Measurements from ENCODE around the gene CD44.

Gene CD44

DNA sequence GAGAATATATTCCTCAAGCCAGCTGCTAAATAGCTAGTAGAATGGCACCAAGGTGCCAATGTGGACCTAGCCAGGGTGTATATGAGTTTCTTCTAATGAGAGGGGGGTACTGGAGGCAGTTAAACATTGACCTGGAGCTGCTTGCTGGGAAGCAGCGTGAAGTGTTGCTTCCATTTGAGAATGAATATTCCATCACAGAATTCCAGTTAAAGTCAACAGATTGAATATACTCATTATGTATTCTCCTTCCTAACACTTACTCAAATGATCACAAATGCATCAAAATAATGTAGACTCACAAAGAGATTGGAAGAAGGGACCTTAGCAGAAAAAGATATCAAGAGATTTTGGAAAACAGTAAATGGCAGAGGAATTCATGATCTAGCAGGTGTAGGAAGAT, 102.1 kb downstream of the CD44 start:
- DNase-seq, result no peak

DNA sequence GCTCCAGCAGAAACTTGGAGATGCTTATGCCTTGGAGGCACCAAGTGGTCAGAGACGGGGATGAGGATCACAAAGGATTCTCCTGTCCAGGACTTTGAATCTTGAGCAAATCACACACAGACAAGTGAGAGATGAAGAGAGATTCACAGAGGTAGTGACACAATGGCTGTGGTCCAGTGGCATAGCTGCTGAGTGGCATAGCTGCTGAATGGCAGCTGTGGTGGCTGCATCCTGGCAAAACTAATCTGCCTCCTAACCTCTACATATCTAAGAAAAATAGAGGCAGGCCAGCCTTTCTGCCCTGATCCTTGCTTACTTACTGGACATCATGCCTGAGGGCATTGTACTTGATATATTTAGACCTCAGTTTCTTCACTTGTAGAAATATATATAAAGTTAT, 102.6 kb downstream of the CD44 start:
- no peak for DNase-seq

DNA sequence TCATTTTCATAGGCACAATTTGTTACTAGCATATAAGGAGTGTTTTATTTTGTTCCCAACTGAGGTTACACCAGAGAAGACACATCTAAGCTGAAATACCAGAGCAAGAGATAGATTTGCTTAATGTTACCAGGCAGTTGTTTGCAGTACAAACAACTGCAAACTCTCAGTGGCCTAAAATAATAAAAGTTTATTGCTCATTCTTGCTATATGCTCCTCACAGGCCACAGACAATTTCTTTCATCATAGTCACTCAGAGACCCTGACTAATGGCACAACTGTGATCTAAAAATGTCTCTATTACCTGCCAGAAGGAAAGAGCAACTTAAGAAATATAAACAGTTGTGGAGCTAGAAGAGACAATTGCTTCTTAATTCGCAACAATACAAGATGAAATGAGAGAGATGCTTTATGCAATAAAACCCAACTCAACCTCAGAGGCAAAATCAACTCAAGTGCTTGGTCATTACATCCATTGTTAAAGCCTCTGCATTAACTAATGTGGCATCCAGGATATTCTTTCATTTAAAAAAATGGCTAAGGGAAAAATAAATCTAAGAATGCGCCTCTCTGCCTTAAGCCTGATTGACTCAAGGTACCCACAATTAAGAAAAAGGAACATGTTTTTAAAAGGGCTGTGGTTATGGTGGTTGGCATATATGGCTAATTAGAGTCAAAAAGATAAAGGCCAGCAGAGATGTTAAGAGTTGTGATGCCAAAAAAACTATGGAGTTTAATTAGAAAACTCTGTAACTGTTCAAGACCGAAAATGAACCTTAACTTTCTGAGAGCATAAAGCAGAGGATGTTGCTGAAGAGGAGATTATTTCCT, 103.7 kb downstream of the CD44 start:
- DNase-seq, result no peak

DNA sequence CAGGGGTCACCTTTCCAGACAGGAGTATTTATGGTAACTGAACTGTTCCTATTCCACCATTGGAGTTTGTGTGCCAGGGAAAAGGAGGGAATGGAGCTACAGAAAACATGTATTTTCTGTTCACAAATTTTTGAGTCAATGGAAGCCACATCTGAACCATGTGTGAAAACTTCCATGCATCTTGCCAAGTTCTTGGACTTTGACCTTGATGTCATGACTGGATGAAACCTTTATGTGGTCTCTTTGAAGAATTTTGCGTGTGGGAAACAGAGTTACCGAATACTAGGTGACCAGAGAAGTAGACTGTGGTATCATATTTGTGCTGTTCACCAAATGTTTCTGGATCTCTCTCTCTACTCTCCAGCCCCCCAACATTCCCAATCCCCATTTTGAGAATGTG, 104.8 kb downstream of the CD44 start:
- DNase-seq, result no peak

DNA sequence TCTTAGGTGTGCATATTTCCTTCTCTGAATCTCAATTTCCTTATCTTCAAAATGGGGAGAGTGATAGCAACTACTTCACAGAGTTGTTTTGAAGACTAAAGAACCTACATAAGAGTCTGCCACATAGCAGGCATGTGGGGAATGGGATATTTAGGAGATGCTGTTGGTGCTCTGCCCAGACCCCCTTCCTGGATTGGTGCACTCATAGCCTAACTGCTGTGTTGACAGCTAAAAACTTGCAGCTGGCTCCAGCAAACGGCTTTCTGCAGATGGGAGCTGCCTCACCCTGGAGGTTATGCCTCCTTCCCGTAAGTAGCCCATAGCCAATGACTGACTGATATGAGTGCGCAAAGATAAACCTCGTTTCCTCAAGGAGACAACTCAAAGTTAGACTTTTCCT, 106.1 kb downstream of the CD44 start:
- DNase-seq, result no peak

DNA sequence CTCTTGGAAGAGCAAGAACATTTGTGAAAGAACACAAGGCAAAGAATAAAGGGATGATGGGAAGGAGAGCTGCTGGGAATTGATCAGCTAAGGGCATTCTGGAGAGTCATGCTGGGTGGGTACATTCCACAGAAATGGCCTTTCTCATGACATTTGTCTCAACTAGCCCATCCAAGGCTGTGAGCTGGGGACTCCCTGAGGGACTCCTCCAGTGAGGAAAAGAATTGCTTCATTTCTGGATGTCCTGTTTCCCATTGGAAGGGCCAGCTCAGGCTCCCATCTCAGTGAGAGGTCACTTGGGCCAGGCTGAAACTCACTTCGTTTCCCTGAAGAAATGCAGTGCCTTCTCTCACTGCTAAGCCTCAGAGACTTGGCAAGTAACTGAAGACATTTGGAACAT, 106.8 kb downstream of the CD44 start:
- no peak for DNase-seq

DNA sequence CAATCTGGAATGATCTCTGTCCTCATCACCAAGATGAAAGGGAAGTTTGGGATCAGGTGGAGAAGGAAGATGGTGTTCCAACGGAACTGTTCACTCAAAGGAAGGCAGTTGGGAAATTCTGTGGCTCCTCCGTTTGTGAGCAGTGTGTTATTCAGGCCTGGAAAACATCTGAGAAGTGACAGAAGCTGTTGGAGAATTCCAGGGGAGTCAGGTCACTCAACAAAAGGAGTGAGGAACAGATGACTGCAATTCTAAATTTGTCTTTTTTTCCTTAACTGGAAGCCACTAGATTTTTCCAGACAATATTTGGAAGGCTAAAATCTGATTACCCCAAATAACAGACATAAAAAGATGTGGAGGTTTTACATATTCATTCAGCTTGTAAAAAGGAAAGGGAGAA, 107.8 kb downstream of the CD44 start:
- no peak for DNase-seq

DNA sequence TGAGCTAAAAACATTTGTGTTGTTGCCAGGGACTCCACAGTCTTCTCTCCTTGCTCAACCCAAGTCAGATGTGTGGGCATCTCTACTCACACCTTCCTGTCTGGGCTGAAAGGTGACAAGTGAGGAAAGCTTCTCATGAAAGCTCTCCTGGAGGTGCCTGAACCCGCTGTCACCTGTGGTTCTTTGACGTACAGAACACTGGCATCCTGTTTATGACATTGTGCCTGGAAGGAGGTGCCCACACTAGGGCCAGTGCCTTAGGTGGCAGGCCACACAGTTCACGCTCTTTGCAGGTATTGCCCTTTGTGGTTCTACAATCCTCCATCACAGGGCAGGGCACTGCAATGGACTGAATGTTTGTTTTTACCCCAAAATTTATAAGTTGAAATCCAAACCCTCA, 108.5 kb downstream of the CD44 start:
- DNase-seq, result peak in 1 of 2 experiments; percentile 39

DNA sequence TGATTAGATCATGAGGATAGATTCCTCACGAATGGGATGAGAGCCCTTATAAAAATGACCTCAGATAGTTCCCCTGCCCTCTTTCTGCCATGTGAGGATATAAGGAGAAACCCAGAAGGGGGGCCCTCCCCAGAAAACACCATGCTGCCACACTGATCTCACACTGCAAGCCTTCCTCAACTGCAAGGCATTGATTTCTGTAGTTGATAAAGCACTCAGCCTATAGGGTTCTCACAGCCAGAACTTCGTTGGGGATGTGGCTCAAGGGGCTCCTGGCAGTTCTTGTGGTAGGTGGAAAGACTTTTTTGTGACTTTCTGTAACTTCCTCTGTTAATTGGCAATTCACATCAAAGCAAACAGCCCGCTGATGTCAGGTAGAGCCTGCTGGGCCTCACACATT, 108.9 kb downstream of the CD44 start:
- DNase-seq, result no peak

DNA sequence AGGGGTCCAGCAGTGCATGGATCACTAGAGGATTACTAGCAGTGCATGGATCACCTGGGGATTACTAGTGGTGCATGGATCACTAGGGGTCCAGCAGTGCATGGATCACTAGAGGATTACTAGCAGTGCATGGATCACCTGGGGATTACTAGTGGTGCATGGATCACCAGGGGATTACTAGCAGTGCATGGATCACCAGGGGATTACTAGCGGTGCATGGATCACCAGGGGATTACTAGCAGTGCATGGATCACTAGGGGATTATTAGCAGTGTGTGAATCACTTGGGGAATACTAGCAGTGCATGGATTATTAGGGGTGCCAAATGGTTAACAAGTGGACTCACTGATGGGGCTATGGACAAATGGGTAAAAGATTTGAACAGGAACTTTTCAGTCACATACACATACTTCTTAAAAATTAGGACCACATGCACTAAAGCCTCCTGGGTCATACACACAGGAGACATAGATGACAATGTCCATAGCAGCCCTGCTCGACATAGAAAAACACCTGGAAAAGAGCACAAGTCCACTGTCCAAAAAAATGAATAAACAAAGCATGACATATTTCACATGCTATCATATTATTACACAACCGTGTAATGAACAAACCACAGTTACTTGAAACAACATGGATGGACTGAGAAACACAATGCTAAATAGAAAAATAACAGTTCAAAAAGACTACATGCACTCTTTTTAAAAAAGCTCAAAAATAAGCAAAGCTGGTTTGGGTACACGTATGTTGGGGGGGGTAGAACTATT, 109.8 kb downstream of the CD44 start:
- DNase-seq, result no peak

DNA sequence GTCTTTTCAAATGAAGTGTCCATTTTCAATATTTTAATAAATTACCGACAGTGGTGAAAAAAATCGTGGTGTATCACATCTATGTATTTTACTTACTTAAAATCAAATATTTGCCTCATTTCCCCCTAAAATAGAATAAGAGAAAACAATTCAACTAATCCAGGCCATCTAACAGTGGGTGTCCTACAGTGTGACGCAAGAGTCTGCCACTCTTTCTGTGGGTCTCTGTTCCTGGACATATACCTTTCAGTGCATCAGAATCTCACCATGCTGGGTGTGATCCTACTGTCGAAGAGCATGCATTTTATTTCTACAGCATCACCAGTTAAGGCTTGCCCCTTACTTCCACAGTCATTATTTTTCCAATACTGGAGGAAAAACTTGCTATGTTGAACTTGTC, 111.2 kb downstream of the CD44 start:
- no peak for DNase-seq

DNA sequence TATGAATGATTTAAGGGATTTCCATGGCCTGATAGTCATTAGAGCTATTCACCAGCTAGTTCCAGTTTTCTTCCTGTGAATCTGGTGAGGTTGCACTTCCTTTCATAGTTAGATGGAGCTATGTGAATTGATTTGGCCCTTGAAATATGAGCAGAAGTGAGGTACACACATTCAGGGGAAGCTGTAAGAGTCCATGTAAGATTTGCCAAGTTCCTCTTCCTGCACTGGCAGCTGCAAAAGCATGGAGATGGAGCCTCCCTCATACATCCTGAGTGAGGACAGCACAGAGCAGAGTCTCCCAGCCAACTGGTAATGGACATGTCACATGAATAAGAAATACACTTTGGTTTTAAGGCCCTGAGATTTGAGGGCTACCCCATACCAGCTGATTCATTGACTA, 111.7 kb downstream of the CD44 start:
- DNase-seq, result no peak

DNA sequence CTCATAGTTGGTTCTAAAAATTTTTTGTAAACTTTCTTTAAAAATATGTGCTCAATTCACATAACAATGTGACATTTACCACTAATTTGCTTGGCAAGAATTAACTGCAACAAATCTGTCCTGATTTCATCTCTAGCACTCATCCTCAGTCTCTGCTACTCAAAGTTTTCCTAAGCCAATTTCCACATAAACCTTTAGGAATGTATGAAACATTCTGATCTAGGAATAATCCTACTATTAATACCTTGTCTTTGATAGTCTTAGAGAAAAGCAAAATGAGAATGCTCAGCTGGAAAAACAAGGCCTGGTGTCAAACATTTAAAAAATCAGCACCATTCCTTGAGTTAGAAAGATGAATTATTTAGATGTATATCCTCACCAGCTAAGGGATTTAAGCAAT, 114.3 kb downstream of the CD44 start:
- DNase-seq, result no peak

DNA sequence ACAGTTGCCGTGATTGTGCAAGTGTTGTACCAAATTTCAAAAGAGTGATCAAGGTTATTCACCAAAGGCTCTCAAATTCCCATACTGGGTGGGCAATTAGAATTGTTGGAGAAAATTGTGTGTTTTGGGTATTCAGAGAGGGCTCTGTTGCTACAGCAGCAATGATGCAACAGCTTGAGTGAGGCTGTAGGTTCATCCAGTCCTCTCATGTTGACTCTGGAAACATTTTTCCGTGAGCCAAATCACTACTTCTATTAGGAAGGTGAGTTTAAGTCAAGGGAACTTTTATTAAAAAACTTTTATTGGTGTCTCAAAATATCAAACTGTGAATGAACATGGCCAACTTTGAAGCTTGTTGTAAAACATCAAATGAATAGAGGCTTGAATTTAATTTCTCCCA, 116.5 kb downstream of the CD44 start:
- no peak for DNase-seq

DNA sequence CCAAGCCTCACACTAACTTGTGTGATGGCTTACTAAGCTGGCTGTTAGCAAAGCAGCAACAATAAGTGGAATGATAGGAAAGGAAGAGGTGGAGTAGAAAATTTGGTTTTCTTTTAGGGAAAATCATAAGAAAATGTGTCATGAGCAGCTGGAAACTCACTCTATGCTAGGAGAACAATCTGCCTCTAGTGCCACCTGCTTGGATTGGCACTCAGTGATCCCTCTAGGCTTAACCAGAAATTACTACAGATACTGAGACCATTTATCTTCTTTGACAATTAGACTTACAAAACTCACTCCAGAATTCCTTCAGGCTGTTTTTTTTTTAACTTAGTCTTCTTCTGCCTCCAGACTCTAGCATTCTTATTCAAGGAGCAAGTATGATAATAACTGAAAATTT, 117.3 kb downstream of the CD44 start:
- DNase-seq, result no peak

DNA sequence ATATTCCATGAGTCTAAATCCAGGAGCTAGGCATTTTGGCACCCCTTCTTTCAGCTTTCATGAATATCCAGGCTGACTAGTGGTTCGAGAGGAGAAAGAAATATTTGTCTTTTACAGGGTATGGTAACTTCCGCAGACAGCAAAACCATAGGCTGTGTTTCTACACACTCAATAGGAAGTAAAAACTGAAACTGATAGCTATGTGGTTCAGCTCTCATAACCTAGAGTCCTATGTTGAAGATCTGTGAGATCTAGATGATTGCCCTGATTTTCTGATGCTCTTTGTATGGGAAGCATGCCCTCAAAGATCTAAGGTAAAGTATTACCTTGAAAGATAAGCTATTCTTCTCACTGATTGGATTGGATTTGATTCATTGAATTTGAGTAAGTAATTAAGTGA, 118.3 kb downstream of the CD44 start:
- no peak for DNase-seq

DNA sequence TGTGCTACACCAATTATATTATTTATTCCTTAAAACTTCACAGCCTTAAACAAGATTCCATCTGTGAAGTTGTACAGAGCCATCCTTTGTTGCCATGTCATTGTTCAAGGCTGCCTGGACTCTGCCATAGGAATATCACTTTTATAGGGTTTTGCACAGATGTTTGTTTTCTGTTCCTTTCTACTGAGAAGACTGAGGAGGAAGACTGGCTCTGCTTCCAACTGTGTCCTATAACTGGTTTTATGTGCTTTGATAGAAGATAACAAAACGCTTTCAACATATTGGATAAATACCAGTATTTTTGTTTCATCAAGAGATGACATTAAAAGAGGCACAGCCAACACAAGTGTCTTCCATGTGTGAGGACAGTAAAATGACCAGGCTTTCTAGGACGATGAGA, 120.6 kb downstream of the CD44 start:
- DNase-seq, result no peak

DNA sequence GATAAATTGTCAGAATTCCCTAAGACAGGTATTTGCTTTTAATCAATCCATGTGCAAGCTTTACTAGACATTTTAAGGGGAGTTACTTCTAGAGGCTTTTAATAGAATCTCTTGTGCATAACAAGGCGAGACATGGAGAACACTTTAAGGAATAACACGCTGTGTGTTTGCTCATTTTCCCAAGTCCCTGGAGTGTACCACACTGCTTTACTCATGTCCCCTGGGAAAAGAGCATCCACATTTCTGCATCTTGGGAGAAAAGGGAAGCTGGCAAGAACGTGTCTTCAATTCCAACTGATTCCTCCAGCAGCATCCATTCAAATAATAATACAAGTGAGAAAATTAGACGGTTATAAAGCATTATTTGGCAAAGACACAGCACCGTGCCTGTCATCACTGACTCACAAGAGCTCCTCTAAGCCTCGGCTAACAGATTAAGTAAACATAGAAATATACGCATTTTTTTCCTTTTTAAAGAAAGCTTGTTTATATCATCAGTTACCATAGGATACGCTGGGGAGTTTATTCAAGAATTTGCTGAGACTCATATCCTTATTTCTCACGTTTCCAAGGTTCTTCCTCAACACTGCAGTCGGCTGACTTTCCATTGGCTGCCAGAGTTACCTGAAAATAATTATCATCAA, 121.5 kb downstream of the CD44 start:
- no peak for DNase-seq

DNA sequence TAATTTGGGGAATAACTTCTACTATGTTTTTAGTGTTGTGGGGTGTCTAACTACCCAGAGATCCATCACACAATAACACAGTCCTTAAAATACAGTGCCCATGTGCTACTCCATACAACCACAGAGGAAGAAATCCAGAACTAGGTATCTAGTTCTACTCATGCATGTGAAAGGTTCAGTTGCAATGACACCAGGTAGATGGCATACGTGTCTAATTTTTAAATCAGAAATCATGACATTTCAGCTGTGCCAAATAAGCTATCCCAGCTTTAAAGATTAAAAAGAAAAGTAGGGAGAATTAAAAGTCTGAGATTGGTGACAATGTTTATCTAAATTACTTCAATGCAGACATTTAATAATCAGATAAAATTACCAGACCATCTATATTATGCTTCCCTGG, 122.2 kb downstream of the CD44 start:
- no peak for DNase-seq

DNA sequence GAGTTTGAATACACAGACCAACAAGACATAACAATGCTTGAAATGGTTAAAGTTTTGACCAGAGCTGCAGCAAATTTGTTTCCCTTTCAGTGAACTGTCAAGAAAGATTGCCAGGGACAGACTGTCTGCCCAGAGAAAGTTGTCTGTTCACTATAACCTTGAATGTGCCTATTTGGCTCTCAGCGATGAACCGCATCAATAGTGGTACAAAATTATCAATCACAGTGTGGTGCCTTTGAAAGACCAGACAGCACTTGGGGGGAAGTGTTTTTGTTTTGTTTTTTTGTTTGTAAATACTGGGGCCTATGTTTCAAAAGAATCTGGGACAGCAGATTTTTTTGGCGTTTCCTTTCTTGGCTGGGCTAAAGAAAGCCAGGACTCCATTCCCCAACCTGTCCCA, 123.1 kb downstream of the CD44 start:
- DNase-seq, result no peak

DNA sequence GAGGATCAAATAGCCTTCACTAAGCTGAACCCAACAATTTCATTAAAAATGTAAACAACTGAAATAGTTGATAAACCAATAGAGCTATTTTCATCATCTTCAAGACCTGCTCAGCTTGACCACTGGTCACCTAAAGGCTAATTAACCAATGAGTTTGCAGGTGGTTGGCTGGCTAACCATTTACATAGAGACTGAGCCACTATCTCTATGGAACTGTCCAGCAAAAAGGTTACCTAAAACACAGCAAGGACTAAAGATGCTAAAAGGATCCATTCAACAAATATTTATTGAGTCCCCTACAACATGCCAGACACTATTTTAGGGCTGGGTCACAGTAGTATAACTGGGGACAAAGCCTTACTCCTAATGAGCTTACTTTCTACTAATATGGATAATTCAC, 123.8 kb downstream of the CD44 start:
- DNase-seq, result no peak

DNA sequence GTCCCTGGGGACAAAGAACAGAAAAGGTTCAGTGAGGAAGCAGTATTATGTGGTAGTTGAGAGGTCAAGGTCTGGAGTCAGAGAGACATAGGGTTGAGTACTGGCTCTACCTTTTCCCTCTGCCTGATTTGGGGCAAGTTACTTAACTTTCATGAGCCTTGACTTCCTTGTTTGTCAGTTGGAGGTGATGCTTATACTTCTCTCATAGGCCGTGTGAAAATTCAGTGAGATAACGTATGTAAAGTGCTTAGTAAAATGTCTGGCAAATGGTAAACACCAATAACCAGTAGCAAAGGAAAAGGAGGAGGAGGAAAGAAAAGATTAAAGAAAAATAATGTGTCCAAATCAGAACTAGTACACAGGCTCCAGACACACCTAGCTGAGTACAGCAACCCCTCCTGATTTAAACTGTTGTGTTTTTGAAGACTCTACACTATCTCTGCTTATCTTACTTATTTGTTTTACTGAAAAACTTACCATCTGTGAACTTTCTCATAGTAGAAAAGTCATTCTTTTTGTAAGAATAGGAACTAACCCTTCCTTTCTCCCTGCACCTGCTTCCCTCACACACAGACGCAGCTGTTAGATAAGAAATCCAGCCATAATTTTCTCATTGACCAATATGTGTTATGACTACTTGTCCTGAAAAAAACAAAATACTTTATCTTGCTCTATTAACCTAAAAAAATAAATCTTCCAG, 126.9 kb downstream of the CD44 start:
- no peak for DNase-seq

DNA sequence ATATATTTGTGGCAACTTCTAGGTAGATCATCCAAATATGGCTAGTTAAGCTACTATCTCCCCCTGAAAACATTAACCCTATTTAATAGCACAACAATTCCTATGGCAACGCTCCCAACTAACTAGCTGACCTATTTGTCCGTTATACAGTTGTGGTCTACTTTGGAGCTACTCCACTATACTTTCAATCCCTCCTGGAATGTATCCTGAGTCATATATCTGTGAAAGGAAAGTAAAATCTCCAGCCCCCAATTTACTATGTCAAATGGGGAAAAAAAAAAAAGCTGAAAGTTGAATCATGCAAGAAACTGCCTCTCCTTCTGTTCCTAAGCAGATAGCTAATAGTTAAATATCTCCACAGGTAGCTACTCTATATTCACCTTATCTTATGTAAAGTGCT, 128.5 kb downstream of the CD44 start:
- no peak for DNase-seq

DNA sequence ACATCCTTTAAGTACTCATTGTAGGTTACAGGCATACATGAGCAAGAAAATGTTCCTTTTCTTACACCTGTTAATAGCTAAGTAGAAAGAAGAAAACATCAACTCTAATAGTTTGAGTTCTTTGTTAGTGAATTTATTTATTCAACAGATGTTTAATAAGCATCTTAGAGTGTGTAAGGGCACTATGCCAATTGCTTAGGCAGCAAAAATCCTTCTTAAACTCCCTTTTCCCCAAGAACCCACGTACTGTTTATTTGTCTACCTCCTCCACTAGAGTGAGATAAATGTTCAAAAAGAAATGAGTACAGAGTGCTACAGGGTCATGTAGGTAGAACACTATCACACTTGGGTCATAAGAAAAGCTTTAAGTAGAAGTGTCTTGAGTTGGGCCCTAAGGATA, 131.4 kb downstream of the CD44 start:
- no peak for DNase-seq

All from activated T-cell treated with anti-CD3 and anti-CD28 coated beads, Interleukin-2, amount 50 U/mL, for 48 hours (primary cell).